H1 (cell line): ENCODE data around the gene RILP. TPM values are rescaled to one million over a fixed set of nuclear protein-coding genes. Genes with fewer than 3 reads are reported as not detected.
A peak's percentile ranks its signal among the peaks of the same experiment; 100 is the strongest.

Source experiments
- ATF3 ChIP-seq: IDR thresholded peaks from 2 replicates; pipeline ENCODE4 v1.6.1; 2011; ENCODE audit warnings: low read depth, mild to moderate bottlenecking, low read length; ENCODE audit not compliant: insufficient read depth
- CBX5 ChIP-seq: fragments of 300-800, 300-1000 bp; sonication (generic); IDR thresholded peaks from 2 replicates; pipeline ENCODE4 v1.7.1; 2016; ENCODE audit warnings: antibody characterized with exemption, low read length, low read depth
- CBX8 ChIP-seq: fragments of 300-800, 300-1000 bp; sonication (generic); IDR thresholded peaks from 2 replicates; pipeline ENCODE4 v1.7.1; 2016; ENCODE audit warnings: low read depth, low read length, borderline replicate concordance
- CHD1 ChIP-seq: IDR thresholded peaks from 2 replicates; pipeline ENCODE4 v1.6.1; 2012; ENCODE audit warnings: low read depth, low read length, improper control_type of control experiment
- CREB1 ChIP-seq: IDR thresholded peaks from 2 replicates; pipeline ENCODE4 v1.6.1; 2012; ENCODE audit warnings: inconsistent platforms
- E2F6 ChIP-seq: IDR thresholded peaks from 2 replicates; pipeline ENCODE4 v1.6.1; 2012; ENCODE audit warnings: inconsistent platforms
- EGR1 ChIP-seq: IDR thresholded peaks from 2 replicates; pipeline ENCODE4 v1.6.1; 2011; ENCODE audit warnings: low read depth, low read length, borderline replicate concordance
- FOSL1 ChIP-seq: IDR thresholded peaks from 2 replicates; pipeline ENCODE4 v1.6.1; 2011; ENCODE audit warnings: mild to moderate bottlenecking, low read depth, low read length, moderate library complexity; ENCODE audit not compliant: insufficient read depth
- HDAC2 ChIP-seq, 2 experiments: fragments of 300-600 bp in 1 of 2; sonication (generic) in 1 of 2; IDR thresholded peaks; 2 replicates each; pipeline ENCODE4 v1.6.1; 2011 to 2012; ENCODE audit warnings: low read depth in 2 of 2, low read length in 2 of 2, mild to moderate bottlenecking in 2 of 2, moderate library complexity in 2 of 2, borderline replicate concordance in 1 of 2, inconsistent platforms in 1 of 2
- MAX ChIP-seq: IDR thresholded peaks from 2 replicates; pipeline ENCODE4 v1.6.1; 2012; ENCODE audit warnings: inconsistent platforms
- RAD21 ChIP-seq, 2 experiments: IDR thresholded peaks in 1 of 2; conservative IDR thresholded peaks in 1 of 2; 2 replicates each; pipeline ENCODE4 v1.6.1; 2011; ENCODE audit warnings: low read depth in 2 of 2, low read length in 2 of 2, improper control_type of control experiment in 1 of 2, inconsistent platforms in 1 of 2, mild to moderate bottlenecking in 1 of 2, moderate library complexity in 1 of 2
- RBBP5 ChIP-seq: IDR thresholded peaks from 2 replicates; pipeline ENCODE4 v1.7.1; 2012; ENCODE audit warnings: low read depth, mild to moderate bottlenecking, inconsistent platforms, low read length, moderate library complexity, borderline replicate concordance
- RXRA ChIP-seq: IDR thresholded peaks from 2 replicates; pipeline ENCODE4 v1.6.1; 2011; ENCODE audit warnings: low read depth, mild to moderate bottlenecking, low read length, moderate library complexity; ENCODE audit not compliant: insufficient read depth
- SIRT6 ChIP-seq: IDR thresholded peaks from one replicate; pipeline ENCODE4 v1.7.1; 2012; ENCODE audit warnings: low read length, inconsistent platforms
- SIX5 ChIP-seq: IDR thresholded peaks from 2 replicates; pipeline ENCODE4 v1.6.1; 2011; ENCODE audit warnings: mild to moderate bottlenecking, low read depth, low read length
- SP1 ChIP-seq: IDR thresholded peaks from 2 replicates; pipeline ENCODE4 v1.6.1; 2011; ENCODE audit warnings: low read depth, low read length
- SRF ChIP-seq: IDR thresholded peaks from 2 replicates; pipeline ENCODE4 v1.6.1; 2011; ENCODE audit warnings: mild to moderate bottlenecking, low read depth, low read length, moderate library complexity
- TAF7 ChIP-seq: optimal IDR thresholded peaks from 2 replicates; pipeline ENCODE3; 2011; ENCODE audit warnings: low read depth, mild to moderate bottlenecking, inconsistent platforms, low read length, moderate library complexity, borderline replicate concordance
- TCF12 ChIP-seq: IDR thresholded peaks from 2 replicates; pipeline ENCODE4 v1.6.1; 2011; ENCODE audit warnings: low read depth, mild to moderate bottlenecking, low read length
- TEAD4 ChIP-seq: IDR thresholded peaks from 2 replicates; pipeline ENCODE4 v1.6.1; 2012; ENCODE audit warnings: low read depth, low read length, inconsistent platforms, mixed read lengths
- YY1 ChIP-seq: IDR thresholded peaks from 2 replicates; pipeline ENCODE4 v1.6.1; 2011; ENCODE audit warnings: low read depth, mild to moderate bottlenecking, low read length
- ZNF274 ChIP-seq: IDR thresholded peaks from 2 replicates; pipeline ENCODE4 v1.7.0; 2012; ENCODE audit warnings: low read length, borderline replicate concordance; ENCODE audit errors: extremely low read depth
- polyA plus RNA-seq, 7 experiments: library from polyadenylated mRNA; depleted of rRNA in 3 of 7; stranded (reverse) in 5 of 7; unstranded in 2 of 7; fragments of >200 nt in 5 of 7; fragments of 200-250 nt in 2 of 7; gene quantifications; 1 replicate in 5 of 7; 2 replicates in 1 of 7; 4 replicates in 1 of 7; pipeline versions ENCODE4 v1.2.1 to v1.2.3, GENCODE V29; 2011 to 2013; ENCODE audit warnings: missing spikeins in 2 of 7, mixed read lengths in 2 of 7
- total RNA-seq: library from RNA; stranded (reverse); fragmentation: NEBNext Ultra II Directional; extraction: Animal tissue kit (Norgen Biotek cat#: 25700); gene quantifications from 2 replicates; pipeline ENCODE4 v1.2.1, GENCODE V29; 2021

The RILP gene
- total and polyA plus RNA-seq, 2 of the 8 experiments (the other 6 are each of a cell fraction or from before 2014, with no cell fraction given), result 6.8 to 7.2 TPM

- TF ChIP-seq CHD1 (no peak), SIX5 (no peak), RXRA (no peak), MAX (peak; percentile 50), TEAD4 (no peak), HDAC2 (IDR thresholded peaks at IDR 0.05; ENCODE audit: borderline replicate concordance in 1 of 2, low read depth in 2 of 2, low read length in 2 of 2) (no peak), EGR1 (no peak), RBBP5 (no peak), E2F6 (no peak), FOSL1 (no peak), ZNF274 (no peak), CBX5 (no peak), SP1 (0 out of 2 replicates have a peak, but pooled peaks have one; percentile 19), CBX8 (no peak), RAD21 (IDR thresholded peaks at IDR 0.05 in 1 of 2, conservative IDR thresholded peaks at IDR 0.05 in 1 of 2; ENCODE audit: low read depth in 2 of 2, low read length in 2 of 2) (peak; percentile 45 to 67; a peak in 3 of 4 replicates), CREB1 (0 out of 2 replicates have a peak, but pooled peaks have one; percentile 23), TAF7 (peak; percentile 65), TCF12 (peak; percentile 57; the same call in 1 of the 2 replicates), SIRT6 (no peak), YY1 (peak; percentile 91), SRF (0 out of 2 replicates have a peak, but pooled peaks have one; percentile 27), ATF3 (no peak)
These were observed 463 bp downstream of the RILP start (continued) for GRCh38 chr17:1648963-1649843.
